Measurements from ENCODE around the gene PCDHA6. TPM values are rescaled to one million over a fixed set of nuclear protein-coding genes. Genes with fewer than 3 reads are reported as not detected.
"Not testable (repeated sequence)": the region's sequence is repeated elsewhere in the genome, so short reads cannot be mapped to it uniquely, and the experiment has no call there.

Gene PCDHA6
- total and polyA plus RNA-seq, 12 donors: 0.14 to 1.1 (median 0.36) TPM; not detected in 1

- H3K9me3 ChIP-seq (replicated peaks in 1 of 3): peaks cover 0 to 3% (median 0%) of the 10 kb centered on the region in 3 donors
- no peak overlapping the region for H3K4me3 ChIP-seq
- H3K36me3 ChIP-seq (replicated peaks in 1 of 2): no peaks in the 10 kb centered on the region
- 16 to 49% (median 37%) methylated on average over 2 of the region's 2 CpGs for WGBS, 4 donors
- intact Hi-C loops (cut with DNase I): no loop called here
- H3K27ac ChIP-seq: no peak overlapping the region
- DNase-seq: no peak
- H3K4me1 ChIP-seq (replicated peaks in 1 of 2): no peaks in the 10 kb centered on the region
- no peaks in the 10 kb centered on the region for H3K27me3 ChIP-seq
- TF ChIP-seq CTCF (IDR thresholded peaks at IDR 0.05): no peak
- no peak for TF ChIP-seq POLR2A (IDR thresholded peaks at IDR 0.05)
Measured at GRCh38 chr5:140791089-140791488, 36.7 kb upstream of the PCDHA6 start.

GRCh38 chr5:140794595-140795258, 33.0 kb upstream of the PCDHA6 start, which contains the start of gene PCDHA2:
Gene PCDHA2 (plus strand): TSS chr5:140794852.
- Histone ChIP-seq H3K9me3 (replicated peaks in 1 of 3) (peaks cover 3 to 15% (median 7%) of the 10 kb centered on the region in 3 donors), H3K27me3 (no peaks in the 10 kb centered on the region), H3K27ac (no peak within 1 kb of the TSS), H3K4me1 (replicated peaks in 1 of 2) (no peaks in the 10 kb centered on the region), H3K36me3 (replicated peaks in 1 of 2) (no peaks in the 10 kb centered on the region), H3K4me3 (peak within 1 kb of the TSS in 1 of 4 donors; percentile 8)
- DNase-seq: no peak
- 10 to 22% (median 18%) methylated on average over 8 to 27 of the region's 27 CpGs for WGBS, 4 donors
- no peak for TF ChIP-seq CTCF (IDR thresholded peaks at IDR 0.05)
- TF ChIP-seq POLR2A (IDR thresholded peaks at IDR 0.05): no peak
- intact Hi-C loops (cut with DNase I): no loop called here

- peaks cover 3 to 15% (median 12%) of the 10 kb centered on the region in 3 donors for H3K9me3 ChIP-seq (replicated peaks in 1 of 3)
Measured at GRCh38 chr5:140795259-140795641, 32.5 kb upstream of the PCDHA6 start.

GRCh38 chr5:140796072-140796717, 31.6 kb upstream of the PCDHA6 start:
- peaks cover 3 to 17% (median 15%) of the 10 kb centered on the region in 3 donors for H3K9me3 ChIP-seq (replicated peaks in 1 of 3)
- H3K36me3 ChIP-seq (replicated peaks in 1 of 2); intact Hi-C loops (cut with DNase I); H3K27me3 ChIP-seq; H3K4me1 ChIP-seq (replicated peaks in 1 of 2); H3K4me3 ChIP-seq; H3K27ac ChIP-seq; DNase-seq: not testable (repeated sequence)
- WGBS, 4 donors: 39 to 67% (median 49%) methylated on average over 41 to 72 of the region's 72 CpGs

More at GRCh38 chr5:140795259-140795641, 32.5 kb upstream of the PCDHA6 start:
- H3K4me1 ChIP-seq (replicated peaks in 1 of 2): no peaks in the 10 kb centered on the region
- intact Hi-C loops (cut with DNase I): no loop called here
- no peaks in the 10 kb centered on the region for H3K36me3 ChIP-seq (replicated peaks in 1 of 2)
- WGBS, 4 donors: 15 to 26% (median 19%) methylated on average over 15 of the region's 15 CpGs
- H3K27me3 ChIP-seq: no peaks in the 10 kb centered on the region
- no peak overlapping the region for H3K27ac ChIP-seq
- TF ChIP-seq CTCF (IDR thresholded peaks at IDR 0.05) (no peak), POLR2A (IDR thresholded peaks at IDR 0.05) (no peak)
- no peak for DNase-seq
- H3K4me3 ChIP-seq: peak overlapping the region in 1 of 4 donors; percentile 8

Measured in adrenal gland (tissue), 12 donors.